HL-60 (cell line): ENCODE data around the gene OGFOD2.

Experiments used
- DNase-seq, 2 experiments: peaks; one replicate each; pipeline ENCODE4 v3.0.0-alpha.2; 2010 to 2020; ENCODE audit warnings: low read depth in 1 of 2, low spot score in 1 of 2
- H3K27ac ChIP-seq: fragments of 250-450 bp; sonication (Bioruptor Pico); replicated peaks from 2 replicates; pipeline ENCODE4 v1.5.1; 2020; ENCODE audit warnings: mild to moderate bottlenecking, moderate library complexity
- H3K27me3 ChIP-seq: fragments of 250-450 bp; sonication (Bioruptor Pico); 2 replicates; pipeline ENCODE4 v1.5.1; 2021; ENCODE audit warnings: mild to moderate bottlenecking, moderate library complexity; ENCODE audit not compliant: insufficient read depth, poor library complexity, severe bottlenecking
- H3K4me3 ChIP-seq: replicated peaks from 2 replicates; pipeline ENCODE4 v1.5.1; 2011; ENCODE audit warnings: mild to moderate bottlenecking, control low read depth, low read length; ENCODE audit not compliant: insufficient read depth
- CTCF ChIP-seq: IDR thresholded peaks from one replicate; pipeline ENCODE4 v1.5.1; 2011; ENCODE audit warnings: low read length, control low read depth, inconsistent platforms; ENCODE audit not compliant: insufficient read depth
- GABPA ChIP-seq: IDR thresholded peaks from 2 replicates; pipeline ENCODE4 v1.6.1; 2012; ENCODE audit warnings: low read depth
- POLR2AphosphoS5 ChIP-seq: IDR thresholded peaks from 2 replicates; pipeline ENCODE4 v1.6.1; 2012; ENCODE audit warnings: low read depth
- REST ChIP-seq: IDR thresholded peaks from 2 replicates; pipeline ENCODE4 v1.6.1; 2012; ENCODE audit warnings: low read depth; ENCODE audit not compliant: insufficient replicate concordance
- SPI1 ChIP-seq: IDR thresholded peaks from 2 replicates; pipeline ENCODE4 v1.6.1; 2012; ENCODE audit warnings: low read depth, mild to moderate bottlenecking, borderline replicate concordance

OGFOD2 gene

GRCh38 chr12:122929148-122929538 lies 45.9 kb upstream of the OGFOD2 start:
- Histone ChIP-seq H3K27me3 (no peaks in the 10 kb centered on the region), H3K4me3 (no peak overlapping the region), H3K27ac (no peak overlapping the region)
- TF ChIP-seq SPI1 (no peak), GABPA (no peak), CTCF (no peak), REST (no peak), POLR2AphosphoS5 (no peak)
- DNase-seq = no peak

DNA sequence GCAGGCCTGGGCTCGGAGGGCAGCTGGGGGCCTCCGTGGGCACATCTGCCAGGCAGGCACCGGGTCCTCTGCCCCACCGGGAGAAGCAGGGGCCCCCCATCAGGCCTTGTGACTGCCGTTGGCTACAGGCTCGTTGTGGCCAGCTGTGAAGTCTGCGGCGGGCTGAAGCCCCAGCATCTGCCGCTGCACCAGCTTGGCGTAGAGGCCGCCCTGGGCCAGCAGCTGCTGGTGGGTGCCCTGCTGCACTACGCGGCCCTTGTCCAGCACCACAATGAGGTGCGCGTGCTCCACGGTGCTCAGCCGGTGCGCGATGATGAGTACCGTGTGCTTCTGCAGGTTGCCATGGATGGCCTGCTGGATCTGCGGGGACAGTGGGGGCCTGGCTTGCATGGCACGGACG lies 45.2 kb upstream of the OGFOD2 start:
- Histone ChIP-seq H3K4me3 (no peak overlapping the region), H3K27ac (no peak overlapping the region), H3K27me3 (no peaks in the 10 kb centered on the region)
- TF ChIP-seq POLR2AphosphoS5 = no peak
- no peak for TF ChIP-seq SPI1
- no peak for TF ChIP-seq GABPA
- no peak for TF ChIP-seq CTCF
- no peak for TF ChIP-seq REST
- DNase-seq = no peak

- DNase-seq = no peak
- Histone ChIP-seq H3K27me3 (no peaks in the 10 kb centered on the region), H3K27ac (no peak overlapping the region), H3K4me3 (no peak overlapping the region)
- TF ChIP-seq CTCF (no peak), GABPA (no peak), POLR2AphosphoS5 (no peak), SPI1 (no peak), REST (no peak)
These were observed 42.8 kb upstream of the OGFOD2 start for GRCh38 chr12:122932207-122932606.
